Muscle layer of duodenum (tissue), 2 donors: ENCODE results near the gene TLN1.

ENCODE experiments used
- H3K27ac ChIP-seq: one replicate; pipeline ENCODE4 v1.7.0; 2013; ENCODE audit warnings: mild to moderate bottlenecking, low read length
- H3K27me3 ChIP-seq: one replicate; pipeline ENCODE4 v1.7.0; 2013; ENCODE audit warnings: low read depth, mild to moderate bottlenecking, control low read depth, low read length
- H3K36me3 ChIP-seq, 2 donors: one replicate each; pipeline ENCODE4 v1.7.0; 2013; ENCODE audit warnings: low read length in 2 of 2, control low read depth in 1 of 2, mild to moderate bottlenecking in 1 of 2; ENCODE audit not compliant: insufficient read depth in 2 of 2, control insufficient read depth in 1 of 2
- H3K4me1 ChIP-seq, 2 donors: one replicate each; pipeline ENCODE4 v1.7.0; 2013; ENCODE audit warnings: low read length in 2 of 2, mild to moderate bottlenecking in 2 of 2, control low read depth in 1 of 2, moderate library complexity in 1 of 2; ENCODE audit not compliant: insufficient read depth in 2 of 2, control insufficient read depth in 1 of 2
- H3K4me3 ChIP-seq, 2 donors: one replicate each; pipeline ENCODE4 v1.7.0; 2013; ENCODE audit warnings: low read length in 2 of 2, low read depth in 1 of 2, mild to moderate bottlenecking in 1 of 2
- H3K9me3 ChIP-seq, 2 donors: one replicate each; pipeline ENCODE4 v1.7.0; 2013; ENCODE audit warnings: low read length in 2 of 2, control low read depth in 1 of 2, mild to moderate bottlenecking in 1 of 2; ENCODE audit not compliant: control insufficient read depth in 1 of 2
- donor health status: healthy.

TLN1 gene

GRCh38 chr9:35753466-35753865 lies 21.5 kb upstream of the TLN1 start:
- Histone ChIP-seq H3K9me3 (no peaks in the 10 kb centered on the region), H3K4me3 (no peak overlapping the region), H3K4me1 (peaks cover 12 to 24% of the 10 kb centered on the region in 2 donors), H3K36me3 (peaks cover 34 to 38% of the 10 kb centered on the region in 2 donors), H3K27me3 (no peaks in the 10 kb centered on the region), H3K27ac (no peak overlapping the region)

GRCh38 chr9:35750256-35750531 lies 18.2 kb upstream of the TLN1 start:
- H3K36me3 ChIP-seq = peaks cover 34 to 38% of the 10 kb centered on the region in 2 donors
- peaks cover 25 to 39% of the 10 kb centered on the region in 2 donors for H3K4me1 ChIP-seq
- peak overlapping the region; percentile 75 for H3K27ac ChIP-seq
- H3K9me3 ChIP-seq = no peaks in the 10 kb centered on the region
- H3K4me3 ChIP-seq = peak overlapping the region; percentile 77 to 97
- H3K27me3 ChIP-seq = no peaks in the 10 kb centered on the region

GRCh38 chr9:35749515-35750255 lies 17.7 kb upstream of the TLN1 start:
- Histone ChIP-seq H3K4me1 (peaks cover 25 to 39% of the 10 kb centered on the region in 2 donors), H3K4me3 (peak overlapping the region; percentile 77 to 97), H3K27ac (peak overlapping the region; percentile 75), H3K27me3 (no peaks in the 10 kb centered on the region), H3K36me3 (peaks cover 34 to 39% of the 10 kb centered on the region in 2 donors), H3K9me3 (no peaks in the 10 kb centered on the region)

GRCh38 chr9:35748858-35749514 lies 17.0 kb upstream of the TLN1 start, which contains the start of the genes GBA2 and RGP1:
TSS of gene GBA2 (minus strand) at chr9:35749228. CDS start at chr9:35748704, 524 bp downstream.
TSS of gene RGP1 (plus strand) at chr9:35749287. CDS start at chr9:35749756, 469 bp downstream.
- Histone ChIP-seq H3K27ac (peak within 1 kb of the TSS; percentile 91), H3K4me3 (peak within 1 kb of the TSS; percentile 96 to 97), H3K27me3 (no peaks in the 10 kb centered on the region), H3K9me3 (no peaks in the 10 kb centered on the region), H3K4me1 (peaks cover 25 to 39% of the 10 kb centered on the region in 2 donors), H3K36me3 (peaks cover 39 to 42% of the 10 kb centered on the region in 2 donors)

GRCh38 chr9:35748242-35748857 lies 16.4 kb upstream of the TLN1 start:
- Histone ChIP-seq H3K27me3 (no peaks in the 10 kb centered on the region), H3K9me3 (no peaks in the 10 kb centered on the region), H3K36me3 (peaks cover 39 to 42% of the 10 kb centered on the region in 2 donors), H3K27ac (peak overlapping the region; percentile 91), H3K4me1 (peaks cover 25 to 39% of the 10 kb centered on the region in 2 donors), H3K4me3 (peak overlapping the region; percentile 96 to 97)

- H3K36me3 ChIP-seq = peaks cover 38 to 42% of the 10 kb centered on the region in 2 donors
- no peaks in the 10 kb centered on the region for H3K9me3 ChIP-seq
- no peaks in the 10 kb centered on the region for H3K27me3 ChIP-seq
- H3K4me3 ChIP-seq = peak overlapping the region; percentile 96 to 97
- H3K27ac ChIP-seq = peak overlapping the region; percentile 91
- H3K4me1 ChIP-seq = peaks cover 25 to 39% of the 10 kb centered on the region in 2 donors
Observed at GRCh38 chr9:35746583-35746982, 14.6 kb upstream of the TLN1 start.

GRCh38 chr9:35745569-35745968 lies 13.6 kb upstream of the TLN1 start:
- Histone ChIP-seq H3K9me3 (no peaks in the 10 kb centered on the region), H3K27ac (peak overlapping the region; percentile 22), H3K4me1 (peaks cover 25 to 39% of the 10 kb centered on the region in 2 donors), H3K4me3 (peak overlapping the region; percentile 47 to 97), H3K36me3 (peaks cover 34 to 41% of the 10 kb centered on the region in 2 donors), H3K27me3 (no peaks in the 10 kb centered on the region)

GRCh38 chr9:35743880-35744518 lies 12.0 kb upstream of the TLN1 start:
- no peaks in the 10 kb centered on the region for H3K27me3 ChIP-seq
- no peak overlapping the region for H3K27ac ChIP-seq
- peaks cover 50 to 56% of the 10 kb centered on the region in 2 donors for H3K36me3 ChIP-seq
- peaks cover 18 to 28% of the 10 kb centered on the region in 2 donors for H3K4me1 ChIP-seq
- no peaks in the 10 kb centered on the region for H3K9me3 ChIP-seq
- H3K4me3 ChIP-seq = no peak overlapping the region

- H3K27ac ChIP-seq = no peak overlapping the region
- no peak overlapping the region for H3K4me3 ChIP-seq
- no peaks in the 10 kb centered on the region for H3K9me3 ChIP-seq
- peaks cover 18 to 28% of the 10 kb centered on the region in 2 donors for H3K4me1 ChIP-seq
- H3K27me3 ChIP-seq = no peaks in the 10 kb centered on the region
- H3K36me3 ChIP-seq = peaks cover 56 to 62% of the 10 kb centered on the region in 2 donors
Observed at GRCh38 chr9:35743452-35743851, 11.5 kb upstream of the TLN1 start.

- Histone ChIP-seq H3K9me3 (no peaks in the 10 kb centered on the region), H3K4me1 (peaks cover 8 to 16% of the 10 kb centered on the region in 2 donors), H3K27me3 (no peaks in the 10 kb centered on the region), H3K27ac (no peak overlapping the region), H3K36me3 (peaks cover 73 to 79% of the 10 kb centered on the region in 2 donors), H3K4me3 (no peak overlapping the region)
Observed at GRCh38 chr9:35741740-35742139, 9.7 kb upstream of the TLN1 start.

GRCh38 chr9:35740243-35740642 lies 8.2 kb upstream of the TLN1 start:
- H3K36me3 ChIP-seq = peaks cover 88 to 94% of the 10 kb centered on the region in 2 donors

More at GRCh38 chr9:35740243-35740642, 8.2 kb upstream of the TLN1 start:
- H3K9me3 ChIP-seq = no peaks in the 10 kb centered on the region
- H3K27me3 ChIP-seq = no peaks in the 10 kb centered on the region
- H3K4me1 ChIP-seq = peaks cover 0 to under 1% of the 10 kb centered on the region in 2 donors
- no peak overlapping the region for H3K27ac ChIP-seq
- no peak overlapping the region for H3K4me3 ChIP-seq
